HepG2 (cell line): ENCODE results near the gene RSPH10B. TPM values are rescaled to one million over a fixed set of nuclear protein-coding genes. Genes with fewer than 3 reads are reported as not detected.
"Not testable (repeated sequence)": the region's sequence is repeated elsewhere in the genome, so short reads cannot be mapped to it uniquely, and the experiment has no call there.

Source experiments
- ATAC-seq: fragments of 200-7000 bp; cut with Tn5 transposase; 3 replicates; pipeline ENCODE4 v1.9.1; 2020; ENCODE audit warnings: mild to moderate bottlenecking, moderate library complexity
- BruUV-seq: library from RNA; stranded (reverse); fragments of 400-500 nt; replicated peaks from 2 replicates; lab custom pipeline; 2021; lab: Mats Ljungman, UMichigan
- CTCF ChIA-PET: fragments of 300-600 bp; formaldehyde crosslinking; extraction: SDS; loops from one replicate; lab custom pipeline; 2021; ENCODE audit warnings: low total read pairs, inconsistent platforms, low intra/inter-chr PET ratio; lab: Yijun Ruan, JAX
- POLR2A ChIA-PET: fragments of 350-600 bp; sonication (Branson Sonifier 250); formaldehyde crosslinking; loops from one replicate; lab custom pipeline; 2020; ENCODE audit warnings: antibody characterized with exemption, inconsistent platforms; lab: Yijun Ruan, JAX
- DNase-seq: peaks from one replicate; pipeline ENCODE4 v3.0.0-alpha.2; 2015; ENCODE audit warnings: low spot score
- FAIRE-seq: peaks from 3 replicates; lab custom pipeline; 2011; peaks lifted over from hg19 to GRCh38; lab: Jason Lieb, UNC
- H2AFZ ChIP-seq: one replicate; pipeline ENCODE4 v1.6.1; 2011; ENCODE audit warnings: low read length, inconsistent platforms
- H3K27ac ChIP-seq: fragments of 300-600 bp; 3 replicates; pipeline ENCODE4 v1.8.0; 2011; ENCODE audit warnings: mixed run types, mild to moderate bottlenecking, mixed read lengths, low read length, inconsistent platforms; ENCODE audit not compliant: insufficient read depth; ENCODE audit errors: extremely low read length
- H3K27me3 ChIP-seq, 2 experiments: fragments of 200-600 bp in 1 of 2; 2 replicates in 1 of 2; 3 replicates in 1 of 2; pipeline versions ENCODE4 v1.6.0 to v1.8.0; 2011; ENCODE audit warnings: low read length in 2 of 2, mild to moderate bottlenecking in 2 of 2, moderate library complexity in 2 of 2, inconsistent platforms in 1 of 2; ENCODE audit not compliant: insufficient read depth in 2 of 2, control insufficient read depth in 1 of 2
- H3K36me3 ChIP-seq, 2 experiments: fragments of 200-600 bp in 1 of 2; replicated peaks in 1 of 2; 2 replicates in 1 of 2; 3 replicates in 1 of 2; pipeline versions ENCODE4 v1.5.1 to v1.8.0; 2011; ENCODE audit warnings: low read length in 2 of 2, inconsistent platforms in 1 of 2; ENCODE audit not compliant: insufficient read depth in 2 of 2, control insufficient read depth in 1 of 2
- H3K4me1 ChIP-seq: 2 replicates; pipeline ENCODE4 v1.5.1; 2012; ENCODE audit warnings: low read length, inconsistent platforms; ENCODE audit not compliant: insufficient read depth
- H3K4me2 ChIP-seq: 2 replicates; pipeline ENCODE4 v1.6.0; 2011; ENCODE audit warnings: low read depth, low read length, inconsistent platforms
- H3K4me3 ChIP-seq, 3 experiments: fragments of 200-600 bp in 1 of 3; sonication (generic), shearing (Covaris generic) in 1 of 3; replicated peaks in 1 of 3; 2 replicates each; pipeline ENCODE4 v1.5.1; 2011 to 2016; ENCODE audit warnings: low read length in 3 of 3, inconsistent platforms in 2 of 3, low read depth in 2 of 3, mild to moderate bottlenecking in 2 of 3, control low read depth in 1 of 3, mixed read lengths in 1 of 3; ENCODE audit not compliant: insufficient read depth in 1 of 3
- H3K79me2 ChIP-seq: one replicate; pipeline ENCODE4 v1.6.1; 2011; ENCODE audit warnings: low read length, inconsistent platforms; ENCODE audit not compliant: insufficient read depth
- H3K9ac ChIP-seq: 2 replicates; pipeline ENCODE4 v1.6.0; 2011; ENCODE audit warnings: mild to moderate bottlenecking, low read depth, low read length, inconsistent platforms; ENCODE audit not compliant: insufficient read depth
- H3K9me3 ChIP-seq: 2 replicates; pipeline ENCODE4 v1.5.1; 2012; ENCODE audit warnings: mild to moderate bottlenecking, low read length
- H4K20me1 ChIP-seq: 2 replicates; pipeline ENCODE4 v1.6.0; 2011; ENCODE audit warnings: inconsistent platforms, mild to moderate bottlenecking, low read length, moderate library complexity; ENCODE audit not compliant: insufficient read depth
- PAWR ChIP-seq: sonication (generic); formaldehyde crosslinking; IDR thresholded peaks from 2 replicates; pipeline ENCODE4 v1.4.0; 2020; ENCODE audit warnings: missing genetic modification reagents, mild to moderate bottlenecking, borderline replicate concordance
- ZNF800 ChIP-seq: sonication (generic); formaldehyde crosslinking; IDR thresholded peaks from 2 replicates; pipeline ENCODE4 v1.4.0; 2020; ENCODE audit warnings: missing genetic modification reagents
- WGBS: methylation state at CpG from one replicate; pipeline ENCODE4 v1.1.6; 2017; ENCODE audit warnings: low lambda C conversion rate; 5-methylcytosine and 5-hydroxymethylcytosine counted together
- in situ Hi-C: cut with HindIII; loops from 2 replicates; pipeline ENCODE4 v1.10.0; 2017; ENCODE audit warnings: low pct_unique_long_range_greater_than_20kb; ENCODE audit not compliant: extremely low pct_ligation_motif_present
- intact Hi-C: fragments of 100-400 bp; cut with micrococcal nuclease; formaldehyde crosslinking; loops from one replicate; pipeline ENCODE4 v1.10.0; 2022; ENCODE audit not compliant: unreplicated experiment
- polyA plus RNA-seq, 8 experiments: library from polyadenylated mRNA; depleted of rRNA in 3 of 8; stranded (reverse) in 7 of 8; unstranded in 1 of 8; fragments of >200 nt; fragmentation: Illumina TruSeq in 4 of 8; extraction: Trizol in 4 of 8; gene quantifications; 2 replicates each; pipeline versions ENCODE4 v1.2.1 to v1.2.3, GENCODE V29; 2011 to 2016; ENCODE audit warnings: low read depth in 4 of 8, missing spikeins in 1 of 8, mixed read lengths in 1 of 8; ENCODE audit not compliant: insufficient read depth in 1 of 8
- total RNA-seq, 5 experiments: library from RNA; depleted of rRNA; stranded (reverse); fragments of >200 nt; fragmentation: Illumina TruSeq; extraction: Trizol; gene quantifications; 2 replicates each; pipeline ENCODE4 v1.2.3, GENCODE V29; 2016; ENCODE audit warnings: low read depth in 1 of 5

The RSPH10B gene
- total and polyA plus RNA-seq, 2 of the 13 experiments (the other 11 are each of a cell fraction or from before 2014, with no cell fraction given): not detected

GRCh38 chr7:6011541-6011940 lies 41.1 kb upstream of the RSPH10B start:
- no peak overlapping the region for H3K27ac ChIP-seq
- FAIRE-seq (no peak), DNase-seq (no peak), ATAC-seq (no peak)
- no peak overlapping the region for H2AFZ ChIP-seq
- peaks cover 51% of the 10 kb centered on the region for H3K4me1 ChIP-seq
- intact Hi-C loops (no loop called here), in situ Hi-C loops (no loop called here)
- WGBS: 90% methylated on average over 2 of the region's 2 CpGs
- no peaks in the 10 kb centered on the region; a peak in 1 of 5 replicates for H3K27me3 ChIP-seq
- H3K9me3 ChIP-seq: no peaks in the 10 kb centered on the region
- H3K4me3 ChIP-seq: no peak overlapping the region
- no peak overlapping the region for H3K4me2 ChIP-seq
- no peaks in the 10 kb centered on the region for H4K20me1 ChIP-seq
- TSS peak; percentile 47 for BruUV-seq
- H3K9ac ChIP-seq: no peak overlapping the region
- H3K36me3 ChIP-seq: peaks cover 14 to 21% of the 10 kb centered on the region in 2 experiments
- ChIA-PET CTCF (no interaction called here), POLR2A (interaction anchor here (1.0 to 1.5 kb wide), 3 partner anchors 9 to 92 kb away, joined by 3 to 4 read pairs (median 4); no protein-coding TSS in a partner anchor)
- H3K79me2 ChIP-seq: peaks cover 37% of the 10 kb centered on the region
- 0 out of 2 replicates have a peak, but pooled peaks have one; percentile 23 for TF ChIP-seq ZNF800
- no peak for TF ChIP-seq PAWR

GRCh38 chr7:6010370-6010769 lies 39.9 kb upstream of the RSPH10B start:
- H2AFZ ChIP-seq, in situ Hi-C loops, DNase-seq, CTCF ChIA-PET, ATAC-seq, BruUV-seq, intact Hi-C loops, H3K9ac ChIP-seq, H4K20me1 ChIP-seq, H3K27me3 ChIP-seq, H3K9me3 ChIP-seq, FAIRE-seq: not testable (repeated sequence)
- Histone ChIP-seq H3K4me2 (peak overlapping the region; percentile 71), H3K4me3 (peak overlapping the region in 2 of 3 experiments; percentile 15 to 88; a peak in 1 of 6 replicates), H3K4me1 (peaks cover 42% of the 10 kb centered on the region), H3K27ac (peak overlapping the region; percentile 4), H3K36me3 (peaks cover 6 to 11% of the 10 kb centered on the region in 2 experiments; a peak in 4 of 5 replicates), H3K79me2 (peaks cover 37% of the 10 kb centered on the region)
- POLR2A ChIA-PET: interaction anchor here (1.9 to 2.7 kb wide), 2 partner anchors 12 to 45 kb away, joined by 9 to 10 read pairs; no protein-coding TSS in a partner anchor
- WGBS: 93% methylated on average over 8 of the region's 8 CpGs
